Measurements from ENCODE around the gene NME7.

DNA sequence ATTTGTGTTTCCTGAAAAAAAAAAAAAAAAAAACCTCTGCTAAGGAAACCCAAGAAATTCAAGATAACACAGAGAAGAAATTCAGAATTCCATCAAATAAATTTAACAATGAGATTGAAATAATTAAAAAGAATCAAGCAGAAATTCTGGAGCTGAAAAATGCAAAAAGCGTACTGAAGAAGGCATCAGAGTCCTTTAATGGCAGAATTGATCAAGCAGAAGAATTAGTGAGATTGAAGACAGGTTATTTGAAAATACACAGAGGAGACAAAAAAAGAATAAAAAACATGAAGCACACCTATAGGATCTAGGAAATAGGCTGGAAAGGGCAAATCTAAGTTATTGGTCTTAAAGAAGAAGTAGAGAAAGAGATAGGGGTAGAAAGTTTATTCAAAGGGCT, 38.2 kb downstream of the NME7 start:
- TF ChIP-seq SIN3A (IDR thresholded peaks at IDR 0.05; ENCODE audit: borderline replicate concordance, low read depth, low read length) (no peak), POLR2AphosphoS5 (IDR thresholded peaks at IDR 0.05; ENCODE audit: low read depth, low read length) (no peak), TEAD4 (IDR thresholded peaks at IDR 0.05; ENCODE audit: borderline replicate concordance, insufficient read depth) (no peak)
- TF ChIP-seq, protein P1, sequence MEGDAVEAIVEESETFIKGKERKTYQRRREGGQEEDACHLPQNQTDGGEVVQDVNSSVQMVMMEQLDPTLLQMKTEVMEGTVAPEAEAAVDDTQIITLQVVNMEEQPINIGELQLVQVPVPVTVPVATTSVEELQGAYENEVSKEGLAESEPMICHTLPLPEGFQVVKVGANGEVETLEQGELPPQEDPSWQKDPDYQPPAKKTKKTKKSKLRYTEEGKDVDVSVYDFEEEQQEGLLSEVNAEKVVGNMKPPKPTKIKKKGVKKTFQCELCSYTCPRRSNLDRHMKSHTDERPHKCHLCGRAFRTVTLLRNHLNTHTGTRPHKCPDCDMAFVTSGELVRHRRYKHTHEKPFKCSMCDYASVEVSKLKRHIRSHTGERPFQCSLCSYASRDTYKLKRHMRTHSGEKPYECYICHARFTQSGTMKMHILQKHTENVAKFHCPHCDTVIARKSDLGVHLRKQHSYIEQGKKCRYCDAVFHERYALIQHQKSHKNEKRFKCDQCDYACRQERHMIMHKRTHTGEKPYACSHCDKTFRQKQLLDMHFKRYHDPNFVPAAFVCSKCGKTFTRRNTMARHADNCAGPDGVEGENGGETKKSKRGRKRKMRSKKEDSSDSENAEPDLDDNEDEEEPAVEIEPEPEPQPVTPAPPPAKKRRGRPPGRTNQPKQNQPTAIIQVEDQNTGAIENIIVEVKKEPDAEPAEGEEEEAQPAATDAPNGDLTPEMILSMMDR (IDR thresholded peaks at IDR 0.05): no peak
- TF ChIP-seq, protein P2, sequence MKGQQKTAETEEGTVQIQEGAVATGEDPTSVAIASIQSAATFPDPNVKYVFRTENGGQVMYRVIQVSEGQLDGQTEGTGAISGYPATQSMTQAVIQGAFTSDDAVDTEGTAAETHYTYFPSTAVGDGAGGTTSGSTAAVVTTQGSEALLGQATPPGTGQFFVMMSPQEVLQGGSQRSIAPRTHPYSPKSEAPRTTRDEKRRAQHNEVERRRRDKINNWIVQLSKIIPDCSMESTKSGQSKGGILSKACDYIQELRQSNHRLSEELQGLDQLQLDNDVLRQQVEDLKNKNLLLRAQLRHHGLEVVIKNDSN (IDR thresholded peaks at IDR 0.05; ENCODE audit: borderline replicate concordance, low read depth): no peak
- TF ChIP-seq, protein P3, sequence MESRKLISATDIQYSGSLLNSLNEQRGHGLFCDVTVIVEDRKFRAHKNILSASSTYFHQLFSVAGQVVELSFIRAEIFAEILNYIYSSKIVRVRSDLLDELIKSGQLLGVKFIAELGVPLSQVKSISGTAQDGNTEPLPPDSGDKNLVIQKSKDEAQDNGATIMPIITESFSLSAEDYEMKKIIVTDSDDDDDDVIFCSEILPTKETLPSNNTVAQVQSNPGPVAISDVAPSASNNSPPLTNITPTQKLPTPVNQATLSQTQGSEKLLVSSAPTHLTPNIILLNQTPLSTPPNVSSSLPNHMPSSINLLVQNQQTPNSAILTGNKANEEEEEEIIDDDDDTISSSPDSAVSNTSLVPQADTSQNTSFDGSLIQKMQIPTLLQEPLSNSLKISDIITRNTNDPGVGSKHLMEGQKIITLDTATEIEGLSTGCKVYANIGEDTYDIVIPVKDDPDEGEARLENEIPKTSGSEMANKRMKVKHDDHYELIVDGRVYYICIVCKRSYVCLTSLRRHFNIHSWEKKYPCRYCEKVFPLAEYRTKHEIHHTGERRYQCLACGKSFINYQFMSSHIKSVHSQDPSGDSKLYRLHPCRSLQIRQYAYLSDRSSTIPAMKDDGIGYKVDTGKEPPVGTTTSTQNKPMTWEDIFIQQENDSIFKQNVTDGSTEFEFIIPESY (IDR thresholded peaks at IDR 0.05; ENCODE audit: borderline replicate concordance, low read depth): no peak

Data from SK-N-SH (cell line).